CD4-positive, alpha-beta T cell treated with Interleukin-12 subunit alpha and Interleukin-12 subunit beta, for 1 hour (primary cell): ENCODE results near the gene KCNQ2.

ENCODE experiments used
- DNase-seq: peaks from one replicate; pipeline ENCODE4 v3.0.0-alpha.2; 2020

Gene KCNQ2

GRCh38 chr20:63451821-63452220, 20.6 kb downstream of the KCNQ2 start:
- DNase-seq = no peak

- no peak for DNase-seq
These were observed 22.4 kb downstream of the KCNQ2 start for GRCh38 chr20:63449796-63450730.

GRCh38 chr20:63449025-63449424, 23.4 kb downstream of the KCNQ2 start:
- DNase-seq = no peak

- DNase-seq = no peak
These were observed 24.4 kb downstream of the KCNQ2 start for GRCh38 chr20:63448031-63448430.

- no peak for DNase-seq
These were observed 25.1 kb downstream of the KCNQ2 start for GRCh38 chr20:63447320-63447719.

- peak; percentile 3 for DNase-seq
These were observed 26.0 kb downstream of the KCNQ2 start for GRCh38 chr20:63446216-63447024.

- no peak for DNase-seq
These were observed 27.2 kb downstream of the KCNQ2 start for GRCh38 chr20:63445075-63445734.

GRCh38 chr20:63444548-63444947, 27.9 kb downstream of the KCNQ2 start:
- no peak for DNase-seq

GRCh38 chr20:63443606-63444395, 28.7 kb downstream of the KCNQ2 start:
- DNase-seq = no peak

- DNase-seq = peak; percentile 62
These were observed 30.4 kb downstream of the KCNQ2 start for GRCh38 chr20:63442100-63442493.

- peak; percentile 30 for DNase-seq
These were observed 31.0 kb downstream of the KCNQ2 start for GRCh38 chr20:63441136-63442099.

GRCh38 chr20:63440366-63440955, 32.0 kb downstream of the KCNQ2 start:
- DNase-seq = no peak

- DNase-seq = no peak
These were observed 32.6 kb downstream of the KCNQ2 start for GRCh38 chr20:63439866-63440265.

GRCh38 chr20:63438121-63438520, 34.3 kb downstream of the KCNQ2 start:
- no peak for DNase-seq

GRCh38 chr20:63435552-63435951, 36.9 kb downstream of the KCNQ2 start:
- DNase-seq = no peak

GRCh38 chr20:63434599-63435378, 37.7 kb downstream of the KCNQ2 start:
- DNase-seq = peak; percentile 83

GRCh38 chr20:63433756-63434531, 38.5 kb downstream of the KCNQ2 start:
- peak; percentile 24 for DNase-seq

GRCh38 chr20:63433351-63433750, 39.1 kb downstream of the KCNQ2 start:
- DNase-seq = no peak
